Testis (tissue), 2 donors: Measurements from ENCODE around the gene TMEM52.

Experiments used
- POLR2A ChIP-seq: fragments of 450-650 bp; IDR thresholded peaks from one replicate; pipeline ENCODE4 v1.6.1; 2017; ENCODE audit warnings: antibody characterized with exemption, mild to moderate bottlenecking, moderate library complexity
- TF ChIP-seq, protein P1 (sequence below), 3 experiments: fragments of 450-650 bp in 2 of 3; fragments of 200-600 bp in 1 of 3; sonication (generic) in 1 of 3; IDR thresholded peaks; one replicate each; pipeline ENCODE4 v1.5.1; 2016 to 2019; ENCODE audit warnings: antibody characterized with exemption in 3 of 3, mild to moderate bottlenecking in 2 of 3, moderate library complexity in 1 of 3

DNA sequence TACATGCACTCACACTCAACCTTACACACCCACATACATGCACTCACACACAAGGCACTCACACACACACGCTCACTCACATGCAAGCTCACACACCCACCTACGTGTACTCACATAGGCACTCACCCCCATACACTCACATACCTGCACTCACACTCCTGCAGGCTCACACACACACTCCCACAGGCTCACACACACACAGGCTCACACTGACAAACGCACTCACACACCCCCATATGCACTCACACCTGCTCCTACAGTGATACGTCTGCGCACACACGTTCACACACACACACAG lies 19.1 kb upstream of the TMEM52 start:
- TF ChIP-seq POLR2A: no peak
- TF ChIP-seq, protein P1, sequence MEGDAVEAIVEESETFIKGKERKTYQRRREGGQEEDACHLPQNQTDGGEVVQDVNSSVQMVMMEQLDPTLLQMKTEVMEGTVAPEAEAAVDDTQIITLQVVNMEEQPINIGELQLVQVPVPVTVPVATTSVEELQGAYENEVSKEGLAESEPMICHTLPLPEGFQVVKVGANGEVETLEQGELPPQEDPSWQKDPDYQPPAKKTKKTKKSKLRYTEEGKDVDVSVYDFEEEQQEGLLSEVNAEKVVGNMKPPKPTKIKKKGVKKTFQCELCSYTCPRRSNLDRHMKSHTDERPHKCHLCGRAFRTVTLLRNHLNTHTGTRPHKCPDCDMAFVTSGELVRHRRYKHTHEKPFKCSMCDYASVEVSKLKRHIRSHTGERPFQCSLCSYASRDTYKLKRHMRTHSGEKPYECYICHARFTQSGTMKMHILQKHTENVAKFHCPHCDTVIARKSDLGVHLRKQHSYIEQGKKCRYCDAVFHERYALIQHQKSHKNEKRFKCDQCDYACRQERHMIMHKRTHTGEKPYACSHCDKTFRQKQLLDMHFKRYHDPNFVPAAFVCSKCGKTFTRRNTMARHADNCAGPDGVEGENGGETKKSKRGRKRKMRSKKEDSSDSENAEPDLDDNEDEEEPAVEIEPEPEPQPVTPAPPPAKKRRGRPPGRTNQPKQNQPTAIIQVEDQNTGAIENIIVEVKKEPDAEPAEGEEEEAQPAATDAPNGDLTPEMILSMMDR (IDR thresholded peaks at IDR 0.05): no peak
